HG03442 (cell line): Measurements from ENCODE around the gene TLX1.

Experiments
- ATAC-seq: cut with Tn5 transposase; IDR thresholded peaks from one replicate; pipeline ENCODE4 v1.9.1; 2021; ENCODE audit warnings: mild to moderate bottlenecking, moderate library complexity; ENCODE audit not compliant: unreplicated experiment

The TLX1 gene

GRCh38 chr10:101130984-101131961 is at the start of gene TLX1:
TSS of gene TLX1 (plus strand) at chr10:101131300. CDS start at chr10:101131542, 242 bp downstream.
- ATAC-seq: no peak

DNA sequence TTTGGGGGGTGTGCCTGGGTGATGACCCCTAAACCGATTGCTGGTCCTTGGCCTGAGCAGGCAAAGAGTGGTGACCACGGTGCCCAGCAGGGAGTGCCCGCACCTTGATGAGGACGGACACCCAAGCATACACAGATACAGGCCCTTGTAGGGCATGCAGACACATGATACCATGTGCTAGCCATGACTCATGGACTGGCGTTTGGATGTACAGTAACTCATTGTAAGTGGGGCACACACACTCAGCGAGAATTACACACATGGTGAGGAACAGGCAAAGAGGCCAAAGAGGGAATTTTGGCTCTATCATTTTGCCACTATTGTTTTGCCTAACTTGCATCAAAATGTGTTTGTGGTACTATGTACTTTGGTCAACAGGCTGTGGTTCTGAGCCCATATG is 45.3 kb upstream of the TLX1 start:
- ATAC-seq: no peak

DNA sequence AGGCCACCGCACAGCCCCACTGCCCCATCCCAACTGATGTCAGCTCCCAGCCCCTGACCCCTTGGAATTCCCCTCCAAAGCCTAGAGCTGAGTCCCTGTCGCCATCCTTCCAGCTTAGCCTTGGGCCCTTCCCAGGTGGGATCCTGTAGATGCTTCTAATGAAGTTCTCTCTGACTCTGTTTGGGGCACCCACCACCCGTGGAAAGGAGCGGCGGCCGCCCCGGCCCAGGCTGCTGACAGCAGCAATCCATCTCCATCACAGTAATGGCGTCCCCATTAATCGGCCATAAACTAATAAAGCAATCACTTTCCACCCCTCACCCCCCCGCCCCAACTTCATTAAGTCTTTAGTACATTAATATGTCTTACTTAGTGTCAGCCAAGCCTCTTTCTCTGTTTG is 43.7 kb upstream of the TLX1 start:
- no peak for ATAC-seq

GRCh38 chr10:101087965-101088364 is 43.1 kb upstream of the TLX1 start:
- ATAC-seq: no peak

GRCh38 chr10:101089520-101090299 is 41.4 kb upstream of the TLX1 start:
- ATAC-seq: no peak

DNA sequence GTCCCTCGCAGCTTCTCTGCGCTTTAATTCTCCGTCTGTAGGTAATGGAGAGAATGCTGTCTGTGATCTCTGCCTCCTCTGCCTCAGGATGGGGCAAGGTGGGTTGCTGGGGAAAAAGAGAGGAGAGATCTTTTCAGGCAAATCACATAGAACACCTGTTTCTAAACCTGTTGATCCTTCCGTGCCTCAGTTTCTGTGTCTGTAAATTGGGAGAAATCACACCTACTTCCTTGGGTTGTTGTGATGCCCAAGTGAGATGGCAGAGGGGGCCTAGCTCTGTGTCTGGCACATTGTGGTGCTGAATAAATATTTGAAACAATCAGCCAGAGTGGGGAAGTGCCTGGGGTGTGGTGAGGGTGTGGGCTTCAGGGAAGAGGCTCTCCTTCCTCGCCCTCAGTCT is 40.5 kb upstream of the TLX1 start:
- no peak for ATAC-seq

GRCh38 chr10:101091546-101092290 is 39.4 kb upstream of the TLX1 start:
- no peak for ATAC-seq

DNA sequence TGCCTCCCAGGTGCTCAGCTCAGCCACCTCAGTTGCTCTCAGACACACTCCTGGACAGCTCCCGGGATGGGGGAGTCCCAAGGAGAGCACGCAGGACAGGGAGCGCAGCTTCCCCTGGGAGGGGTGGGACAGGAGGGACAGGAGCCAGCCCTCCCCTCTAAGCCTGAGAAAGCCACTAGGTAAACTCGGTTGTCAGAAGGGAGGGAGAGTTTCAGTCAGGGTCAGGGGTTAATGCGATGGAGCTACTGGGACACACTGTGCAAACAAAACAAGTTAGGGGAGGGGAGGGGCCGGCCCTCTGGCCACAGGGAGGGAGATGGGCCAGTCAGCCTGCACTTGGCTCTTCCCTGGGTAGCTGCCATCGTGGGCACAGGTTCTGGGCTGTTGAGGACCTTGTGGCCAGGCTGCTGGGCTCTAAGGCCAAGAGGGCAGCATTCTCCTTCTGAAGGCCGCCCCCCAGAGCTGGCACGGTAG is 38.2 kb upstream of the TLX1 start:
- ATAC-seq: no peak

- no peak for ATAC-seq
Measured at GRCh38 chr10:101094121-101094879, 36.8 kb upstream of the TLX1 start.

GRCh38 chr10:101095004-101095403 is 36.1 kb upstream of the TLX1 start:
- ATAC-seq: no peak

- peak; percentile 73 for ATAC-seq
Measured at GRCh38 chr10:101095550-101096213, 35.4 kb upstream of the TLX1 start.

GRCh38 chr10:101096378-101096777 is 34.7 kb upstream of the TLX1 start:
- no peak for ATAC-seq

- ATAC-seq: no peak
Measured at GRCh38 chr10:101097881-101098280, 33.2 kb upstream of the TLX1 start.

DNA sequence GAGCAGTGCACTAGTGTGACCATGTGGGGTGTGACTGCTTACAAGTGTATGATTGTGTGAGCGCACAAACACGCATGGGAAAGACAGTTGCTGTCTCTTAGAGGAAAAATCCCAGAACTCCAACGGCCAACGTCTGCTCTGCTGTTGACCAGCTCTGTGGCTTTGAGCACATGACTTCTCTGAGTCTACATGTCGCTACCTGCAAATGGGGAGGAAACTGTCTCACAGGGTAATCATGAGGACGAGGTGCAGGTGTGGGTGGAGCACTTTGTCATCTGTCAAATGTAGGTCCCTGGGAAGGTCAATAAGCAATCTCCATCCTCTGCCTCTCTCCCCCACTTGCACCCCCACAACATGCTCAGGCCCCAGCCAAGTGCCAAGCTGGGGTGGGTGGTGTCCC is 31.2 kb upstream of the TLX1 start:
- ATAC-seq: no peak

DNA sequence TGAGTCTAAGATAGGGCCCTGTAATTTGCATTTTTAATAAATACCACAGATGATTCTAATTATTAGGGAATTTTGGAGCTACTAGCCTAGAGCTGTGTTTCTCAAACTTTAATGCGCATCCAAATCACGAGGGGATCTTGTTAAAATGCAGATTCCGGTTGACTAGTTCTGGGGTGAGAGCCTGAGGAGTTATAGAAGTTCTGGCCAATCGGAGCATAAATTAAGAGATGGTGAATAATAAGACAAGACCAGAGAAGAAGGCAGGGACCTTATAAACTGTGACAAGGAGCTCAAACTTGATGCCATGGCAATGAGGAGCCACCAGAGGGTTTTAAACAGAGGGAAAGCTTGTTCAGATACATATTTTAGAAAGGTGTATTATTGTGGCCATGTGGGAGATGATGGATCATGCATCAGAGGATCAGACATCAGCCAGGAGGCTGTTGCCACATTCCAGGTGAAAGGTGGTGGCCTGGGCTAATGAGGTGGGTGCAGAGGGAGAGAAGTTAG is 29.7 kb upstream of the TLX1 start:
- no peak for ATAC-seq

DNA sequence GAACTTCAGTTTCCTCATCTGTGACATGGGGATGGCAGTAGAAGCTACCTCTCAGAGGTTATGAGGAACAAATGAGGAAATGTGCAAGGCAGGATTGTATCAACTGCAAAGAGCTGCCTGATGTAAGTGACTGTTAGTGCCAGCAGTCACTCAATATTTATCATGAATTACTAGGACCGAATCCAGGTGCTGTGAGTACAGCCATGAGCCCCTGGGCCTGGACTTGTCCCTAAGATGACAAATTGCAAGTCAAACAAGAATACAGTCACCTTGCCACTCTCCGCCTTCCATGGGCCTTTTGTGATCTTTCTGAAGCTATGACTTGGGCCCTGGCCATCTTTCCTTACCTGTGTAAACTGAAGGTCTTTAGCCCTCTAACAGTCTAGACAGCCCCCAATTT is 27.7 kb upstream of the TLX1 start:
- no peak for ATAC-seq

DNA sequence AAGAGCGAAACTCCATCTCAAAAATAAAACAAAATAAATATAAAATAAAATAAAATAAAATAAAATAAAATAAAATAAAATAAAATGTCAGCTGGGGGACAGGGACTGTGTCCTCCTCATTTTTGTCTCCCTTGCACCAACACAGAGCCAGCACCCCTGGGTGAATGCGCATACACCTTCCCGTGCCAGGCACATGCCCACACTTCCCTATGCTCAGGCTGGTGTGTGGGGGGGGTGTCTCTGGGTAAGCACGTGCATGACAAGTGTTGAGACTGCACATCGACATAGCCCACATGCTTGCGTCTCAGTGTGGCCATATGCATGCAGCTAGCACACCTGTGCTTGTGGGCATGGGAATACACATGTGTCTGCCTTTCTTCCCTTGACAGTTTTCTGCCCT is 24.7 kb upstream of the TLX1 start:
- ATAC-seq: no peak

- no peak for ATAC-seq
Measured at GRCh38 chr10:101107771-101108170, 23.3 kb upstream of the TLX1 start.

DNA sequence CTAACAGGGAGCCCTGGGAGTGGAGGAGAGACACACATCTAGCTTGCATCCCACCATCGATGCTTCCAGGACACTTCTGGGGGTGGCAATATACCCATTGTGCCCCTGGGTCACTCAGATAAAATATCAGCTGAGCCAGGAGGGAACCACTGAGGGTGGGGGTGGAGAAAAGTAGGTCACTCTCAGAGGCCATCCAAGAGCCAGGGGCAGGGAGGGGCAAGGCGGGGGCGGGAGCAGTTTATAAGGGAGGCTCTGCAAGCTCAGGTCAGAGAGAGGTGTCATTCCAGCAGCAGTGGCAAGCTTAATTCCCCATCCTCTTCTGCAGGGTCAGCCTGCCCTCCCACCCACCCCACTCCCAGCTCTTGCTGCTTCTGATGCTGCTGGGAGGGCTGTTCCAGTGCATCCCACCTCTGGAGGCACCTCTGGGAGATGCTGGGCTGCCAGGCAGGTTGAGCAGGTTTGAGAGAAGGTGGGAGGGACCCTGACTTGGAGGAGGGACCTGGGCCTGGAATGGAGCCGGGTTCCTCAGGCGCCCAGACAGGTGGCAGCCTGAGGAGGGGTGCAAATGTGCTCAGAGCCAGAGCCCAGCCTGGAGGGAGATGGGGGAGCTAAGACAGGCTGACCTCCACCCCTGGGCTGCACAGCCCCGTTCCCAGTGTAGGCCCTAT is 20.1 kb upstream of the TLX1 start:
- ATAC-seq: no peak
